Renal cortical epithelial cell (primary cell): Measurements from ENCODE around the gene SPART. TPM values are rescaled to one million over a fixed set of nuclear protein-coding genes. Genes with fewer than 3 reads are reported as not detected.
"Not testable (repeated sequence)": the region's sequence is repeated elsewhere in the genome, so short reads cannot be mapped to it uniquely, and the experiment has no call there.

Experiments
- DNase-seq: peaks from one replicate; pipeline ENCODE4 v3.0.0-alpha.2; 2011; ENCODE audit warnings: low read depth
- total RNA-seq: library from RNA; depleted of rRNA; stranded (reverse); fragments of >200 nt; gene quantifications from 2 replicates; pipeline ENCODE4 v1.2.3, GENCODE V29; 2014

SPART gene
- total RNA-seq, 1 donor from 2014 or later: 152 TPM

- DNase-seq: not testable (repeated sequence)
Measured at GRCh38 chr13:36319793-36320192, 26.4 kb downstream of the SPART start.

- no peak for DNase-seq
Measured at GRCh38 chr13:36313047-36313969, 32.9 kb downstream of the SPART start.

GRCh38 chr13:36310417-36311108 lies 35.6 kb downstream of the SPART start:
- no peak for DNase-seq

GRCh38 chr13:36302289-36302688 lies 43.9 kb downstream of the SPART start:
- DNase-seq: no peak

GRCh38 chr13:36299469-36299868 lies 46.7 kb downstream of the SPART start:
- not testable (repeated sequence) for DNase-seq

GRCh38 chr13:36298535-36299068 lies 47.6 kb downstream of the SPART start:
- DNase-seq: peak; percentile 39

- DNase-seq: peak; percentile 43
Measured at GRCh38 chr13:36297366-36298338, 48.5 kb downstream of the SPART start, which contains the start of gene CCDC169. CCDC169 (minus strand) TSS chr13:36297814; CDS start chr13:36297719, 95 bp downstream.

GRCh38 chr13:36294096-36294495 lies 52.1 kb downstream of the SPART start:
- DNase-seq: no peak

GRCh38 chr13:36293497-36293896 lies 52.7 kb downstream of the SPART start:
- no peak for DNase-seq

GRCh38 chr13:36288794-36289391 lies 57.3 kb downstream of the SPART start:
- DNase-seq: no peak

- no peak for DNase-seq
Measured at GRCh38 chr13:36286006-36286405, 60.2 kb downstream of the SPART start.

GRCh38 chr13:36282821-36283432 lies 63.3 kb downstream of the SPART start:
- peak; percentile 60 for DNase-seq

- peak; percentile 67 for DNase-seq
Measured at GRCh38 chr13:36275190-36276002, 70.8 kb downstream of the SPART start.

GRCh38 chr13:36273431-36273830 lies 72.8 kb downstream of the SPART start:
- DNase-seq: no peak

GRCh38 chr13:36261976-36262375 lies 84.2 kb downstream of the SPART start:
- peak; percentile 78 for DNase-seq

GRCh38 chr13:36261011-36261410 lies 85.2 kb downstream of the SPART start:
- no peak for DNase-seq

- DNase-seq: no peak
Measured at GRCh38 chr13:36259361-36260137, 86.6 kb downstream of the SPART start.

GRCh38 chr13:36258831-36259230 lies 87.4 kb downstream of the SPART start:
- DNase-seq: no peak
